Gastrocnemius medialis (tissue), 4 donors: ENCODE data around the gene TYMP.

ENCODE experiments used
- POLR2A ChIP-seq, 2 donors: fragments of 450-650 bp; IDR thresholded peaks; one replicate each; pipeline ENCODE4 v1.6.1; 2017; ENCODE audit warnings: antibody characterized with exemption in 2 of 2, mild to moderate bottlenecking in 2 of 2, moderate library complexity in 2 of 2
- TF ChIP-seq, protein P1 (sequence below), 5 experiments: fragments of 450-650 bp in 3 of 5; fragments of 200-600 bp in 2 of 5; sonication (generic) in 2 of 5; IDR thresholded peaks in 4 of 5; conservative IDR thresholded peaks in 1 of 5; 1 replicate in 4 of 5; 2 replicates in 1 of 5; pipeline ENCODE4 v1.5.1; 2016 to 2019; ENCODE audit warnings: antibody characterized with exemption in 5 of 5, mild to moderate bottlenecking in 3 of 5, moderate library complexity in 3 of 5

GRCh38 chr22:50516891-50517290, 12.9 kb downstream of the TYMP start:
- TF ChIP-seq, protein P1, sequence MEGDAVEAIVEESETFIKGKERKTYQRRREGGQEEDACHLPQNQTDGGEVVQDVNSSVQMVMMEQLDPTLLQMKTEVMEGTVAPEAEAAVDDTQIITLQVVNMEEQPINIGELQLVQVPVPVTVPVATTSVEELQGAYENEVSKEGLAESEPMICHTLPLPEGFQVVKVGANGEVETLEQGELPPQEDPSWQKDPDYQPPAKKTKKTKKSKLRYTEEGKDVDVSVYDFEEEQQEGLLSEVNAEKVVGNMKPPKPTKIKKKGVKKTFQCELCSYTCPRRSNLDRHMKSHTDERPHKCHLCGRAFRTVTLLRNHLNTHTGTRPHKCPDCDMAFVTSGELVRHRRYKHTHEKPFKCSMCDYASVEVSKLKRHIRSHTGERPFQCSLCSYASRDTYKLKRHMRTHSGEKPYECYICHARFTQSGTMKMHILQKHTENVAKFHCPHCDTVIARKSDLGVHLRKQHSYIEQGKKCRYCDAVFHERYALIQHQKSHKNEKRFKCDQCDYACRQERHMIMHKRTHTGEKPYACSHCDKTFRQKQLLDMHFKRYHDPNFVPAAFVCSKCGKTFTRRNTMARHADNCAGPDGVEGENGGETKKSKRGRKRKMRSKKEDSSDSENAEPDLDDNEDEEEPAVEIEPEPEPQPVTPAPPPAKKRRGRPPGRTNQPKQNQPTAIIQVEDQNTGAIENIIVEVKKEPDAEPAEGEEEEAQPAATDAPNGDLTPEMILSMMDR (IDR thresholded peaks at IDR 0.05 in 4 of 5, conservative IDR thresholded peaks at IDR 0.05 in 1 of 5): no peak
- no peak for TF ChIP-seq POLR2A (IDR thresholded peaks at IDR 0.05)
